Uterus (tissue), 2 donors: ENCODE measurements around the gene RASA3.

Experiments
- POLR2A ChIP-seq, 2 donors: fragments of 450-650 bp; IDR thresholded peaks; one replicate each; pipeline ENCODE4 v1.6.1; 2016; ENCODE audit warnings: antibody characterized with exemption in 2 of 2, mild to moderate bottlenecking in 1 of 2, moderate library complexity in 1 of 2
- TF ChIP-seq, protein P1 (sequence below), 4 experiments: fragments of 200-600 bp in 2 of 4; fragments of 450-650 bp in 2 of 4; sonication (generic) in 2 of 4; IDR thresholded peaks; one replicate each; pipeline ENCODE4 v1.5.1; 2016 to 2019; ENCODE audit warnings: antibody characterized with exemption in 4 of 4, mild to moderate bottlenecking in 2 of 4, moderate library complexity in 1 of 4

GRCh38 chr13:113951246-113951999 is 181.0 kb downstream of the RASA3 start:
- TF ChIP-seq, protein P1, sequence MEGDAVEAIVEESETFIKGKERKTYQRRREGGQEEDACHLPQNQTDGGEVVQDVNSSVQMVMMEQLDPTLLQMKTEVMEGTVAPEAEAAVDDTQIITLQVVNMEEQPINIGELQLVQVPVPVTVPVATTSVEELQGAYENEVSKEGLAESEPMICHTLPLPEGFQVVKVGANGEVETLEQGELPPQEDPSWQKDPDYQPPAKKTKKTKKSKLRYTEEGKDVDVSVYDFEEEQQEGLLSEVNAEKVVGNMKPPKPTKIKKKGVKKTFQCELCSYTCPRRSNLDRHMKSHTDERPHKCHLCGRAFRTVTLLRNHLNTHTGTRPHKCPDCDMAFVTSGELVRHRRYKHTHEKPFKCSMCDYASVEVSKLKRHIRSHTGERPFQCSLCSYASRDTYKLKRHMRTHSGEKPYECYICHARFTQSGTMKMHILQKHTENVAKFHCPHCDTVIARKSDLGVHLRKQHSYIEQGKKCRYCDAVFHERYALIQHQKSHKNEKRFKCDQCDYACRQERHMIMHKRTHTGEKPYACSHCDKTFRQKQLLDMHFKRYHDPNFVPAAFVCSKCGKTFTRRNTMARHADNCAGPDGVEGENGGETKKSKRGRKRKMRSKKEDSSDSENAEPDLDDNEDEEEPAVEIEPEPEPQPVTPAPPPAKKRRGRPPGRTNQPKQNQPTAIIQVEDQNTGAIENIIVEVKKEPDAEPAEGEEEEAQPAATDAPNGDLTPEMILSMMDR (IDR thresholded peaks at IDR 0.05), result peak; percentile 89 to 95 (median 94)
- no peak for TF ChIP-seq POLR2A (IDR thresholded peaks at IDR 0.05)
